ENCODE measurements around the gene KCNK1. TPM values are rescaled to one million over a fixed set of nuclear protein-coding genes. Genes with fewer than 3 reads are reported as not detected.

Gene KCNK1
- total RNA-seq: under 1 TPM in 1 of 2 experiments, not detected in 1; 0.18 TPM

- DNase-seq (no peak), ATAC-seq (no peak)
- no peaks in the 10 kb centered on the region for H3K9me3 Mint-ChIP-seq (ENCODE audit: insufficient read depth)
- ChIA-PET POLR2A (no interaction called here), CTCF (no interaction called here)
- H3K27me3 Mint-ChIP-seq (ENCODE audit: low read depth): peaks cover 48% of the 10 kb centered on the region
- H3K36me3 Mint-ChIP-seq (ENCODE audit: low read depth): no peaks in the 10 kb centered on the region
- H3K4me1 Mint-ChIP-seq (ENCODE audit: low read depth): peaks cover 4% of the 10 kb centered on the region
- H3K4me3 Mint-ChIP-seq: no peak within 1 kb of the TSS
- H3K27ac Mint-ChIP-seq: no peak within 1 kb of the TSS
Observed at GRCh38 chr1:233613252-233614172, at the start of gene KCNK1. Gene KCNK1 (plus strand): TSS chr1:233614106. CDS start chr1:233614172, 66 bp downstream.

DNA sequence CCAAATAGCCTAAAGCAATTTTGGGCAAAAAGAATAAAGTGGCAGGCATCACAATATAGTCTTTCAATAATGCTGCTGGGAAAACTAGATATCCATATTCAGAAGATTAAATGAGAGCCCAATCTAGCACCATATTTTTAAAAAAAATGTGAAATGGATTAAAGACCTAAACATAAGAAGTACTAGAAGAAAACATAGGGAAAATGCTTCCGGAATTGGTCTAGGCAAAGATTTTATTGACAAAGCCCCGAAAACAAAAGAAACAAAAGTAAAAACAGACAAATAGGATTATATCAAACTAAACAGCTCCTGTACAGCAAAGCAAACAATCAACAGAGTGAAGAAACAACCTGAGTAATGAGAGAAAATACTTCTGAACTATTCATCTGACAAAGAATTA is 48.6 kb upstream of the KCNK1 start:
- H3K4me3 Mint-ChIP-seq: no peak overlapping the region
- H3K36me3 Mint-ChIP-seq (ENCODE audit: low read depth): no peaks in the 10 kb centered on the region
- H3K4me1 Mint-ChIP-seq (ENCODE audit: low read depth): no peaks in the 10 kb centered on the region
- ATAC-seq: no peak
- ChIA-PET CTCF (no interaction called here), POLR2A (no interaction called here)
- no peak overlapping the region for H3K27ac Mint-ChIP-seq
- H3K27me3 Mint-ChIP-seq (ENCODE audit: low read depth): no peaks in the 10 kb centered on the region
- peaks cover 19% of the 10 kb centered on the region for H3K9me3 Mint-ChIP-seq (ENCODE audit: insufficient read depth)
- DNase-seq: no peak

- Mint-ChIP-seq H3K9me3 (ENCODE audit: insufficient read depth) (peaks cover 12% of the 10 kb centered on the region), H3K4me1 (ENCODE audit: low read depth) (no peaks in the 10 kb centered on the region), H3K4me3 (no peak overlapping the region), H3K27ac (no peak overlapping the region), H3K27me3 (ENCODE audit: low read depth) (no peaks in the 10 kb centered on the region), H3K36me3 (ENCODE audit: low read depth) (no peaks in the 10 kb centered on the region)
- DNase-seq (no peak), ATAC-seq (no peak)
- ChIA-PET POLR2A (no interaction called here), CTCF (no interaction called here)
Observed at GRCh38 chr1:233566886-233567285, 47.0 kb upstream of the KCNK1 start.

- POLR2A ChIA-PET: no interaction called here
- Mint-ChIP-seq H3K27ac (no peak overlapping the region), H3K36me3 (ENCODE audit: low read depth) (no peaks in the 10 kb centered on the region), H3K4me1 (ENCODE audit: low read depth) (no peaks in the 10 kb centered on the region), H3K27me3 (ENCODE audit: low read depth) (no peaks in the 10 kb centered on the region), H3K4me3 (no peak overlapping the region), H3K9me3 (ENCODE audit: insufficient read depth) (peaks cover under 1% of the 10 kb centered on the region)
- DNase-seq (no peak), ATAC-seq (no peak)
- CTCF ChIA-PET: no interaction called here
Observed at GRCh38 chr1:233569636-233570035, 44.3 kb upstream of the KCNK1 start.

DNA sequence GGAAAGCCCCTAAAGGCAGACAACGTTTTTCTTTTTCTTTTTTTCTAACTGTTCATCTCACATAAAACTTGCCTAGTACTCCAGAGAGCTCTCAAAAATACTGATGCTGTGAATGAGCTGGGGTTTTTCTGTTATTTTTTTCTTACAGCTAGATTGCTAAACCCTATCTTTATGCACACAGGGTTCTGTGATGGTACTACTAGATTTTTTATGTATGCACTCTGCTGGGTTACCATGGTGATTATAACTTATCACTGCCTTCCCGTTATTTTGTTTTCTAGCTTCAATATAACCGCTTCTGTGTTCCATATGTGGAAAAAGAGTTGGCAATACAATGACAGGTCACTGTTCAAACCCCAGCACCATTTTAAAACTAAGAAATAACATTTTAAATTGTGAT is 43.7 kb upstream of the KCNK1 start:
- Mint-ChIP-seq H3K27ac (no peak overlapping the region), H3K36me3 (ENCODE audit: low read depth) (no peaks in the 10 kb centered on the region), H3K9me3 (ENCODE audit: insufficient read depth) (no peaks in the 10 kb centered on the region), H3K4me1 (ENCODE audit: low read depth) (no peaks in the 10 kb centered on the region), H3K4me3 (no peak overlapping the region), H3K27me3 (ENCODE audit: low read depth) (no peaks in the 10 kb centered on the region)
- POLR2A ChIA-PET: no interaction called here
- CTCF ChIA-PET: no interaction called here
- DNase-seq (no peak), ATAC-seq (no peak)

- CTCF ChIA-PET: no interaction called here
- Mint-ChIP-seq H3K4me3 (no peak overlapping the region), H3K27me3 (ENCODE audit: low read depth) (no peaks in the 10 kb centered on the region), H3K9me3 (ENCODE audit: insufficient read depth) (no peaks in the 10 kb centered on the region), H3K36me3 (ENCODE audit: low read depth) (no peaks in the 10 kb centered on the region), H3K27ac (no peak overlapping the region), H3K4me1 (ENCODE audit: low read depth) (no peaks in the 10 kb centered on the region)
- ATAC-seq: no peak
- no peak for DNase-seq
- POLR2A ChIA-PET: no interaction called here
Observed at GRCh38 chr1:233570706-233571105, 43.2 kb upstream of the KCNK1 start.

DNA sequence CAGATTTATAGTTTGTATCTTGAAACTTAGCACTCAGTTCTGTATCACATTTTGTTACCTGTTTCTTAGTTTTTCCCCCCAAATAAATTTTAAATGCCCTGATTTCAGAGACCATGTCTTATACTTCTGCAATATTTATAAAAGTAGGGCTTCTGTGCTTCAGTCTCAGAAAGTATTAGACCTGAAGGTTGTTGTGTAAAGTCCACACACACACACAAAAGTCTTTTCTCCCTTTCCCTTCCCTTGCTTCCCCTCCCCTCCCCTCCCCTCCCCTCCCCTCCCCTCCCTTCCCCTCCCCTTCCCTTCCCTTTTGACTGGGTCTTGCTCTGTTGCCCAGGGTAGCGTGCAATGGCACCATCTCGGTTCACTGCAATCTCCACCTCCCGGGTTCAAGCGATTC is 41.0 kb upstream of the KCNK1 start:
- no peaks in the 10 kb centered on the region for H3K4me1 Mint-ChIP-seq (ENCODE audit: low read depth)
- H3K27me3 Mint-ChIP-seq (ENCODE audit: low read depth): no peaks in the 10 kb centered on the region
- no peak overlapping the region for H3K27ac Mint-ChIP-seq
- no peak overlapping the region for H3K4me3 Mint-ChIP-seq
- H3K9me3 Mint-ChIP-seq (ENCODE audit: insufficient read depth): no peaks in the 10 kb centered on the region
- ChIA-PET CTCF (no interaction called here), POLR2A (no interaction called here)
- ATAC-seq: no peak
- DNase-seq: no peak
- no peaks in the 10 kb centered on the region for H3K36me3 Mint-ChIP-seq (ENCODE audit: low read depth)

- H3K27ac Mint-ChIP-seq: no peak overlapping the region
- POLR2A ChIA-PET: no interaction called here
- no peaks in the 10 kb centered on the region for H3K4me1 Mint-ChIP-seq (ENCODE audit: low read depth)
- no peaks in the 10 kb centered on the region for H3K36me3 Mint-ChIP-seq (ENCODE audit: low read depth)
- no peak overlapping the region for H3K4me3 Mint-ChIP-seq
- H3K9me3 Mint-ChIP-seq (ENCODE audit: insufficient read depth): no peaks in the 10 kb centered on the region
- DNase-seq (no peak), ATAC-seq (no peak)
- CTCF ChIA-PET: no interaction called here
- no peaks in the 10 kb centered on the region for H3K27me3 Mint-ChIP-seq (ENCODE audit: low read depth)
Observed at GRCh38 chr1:233575450-233575849, 38.5 kb upstream of the KCNK1 start.

- no peaks in the 10 kb centered on the region for H3K9me3 Mint-ChIP-seq (ENCODE audit: insufficient read depth)
- H3K36me3 Mint-ChIP-seq (ENCODE audit: low read depth): no peaks in the 10 kb centered on the region
- H3K27me3 Mint-ChIP-seq (ENCODE audit: low read depth): peaks cover 2% of the 10 kb centered on the region
- ChIA-PET CTCF (no interaction called here), POLR2A (no interaction called here)
- DNase-seq (no peak), ATAC-seq (no peak)
- no peaks in the 10 kb centered on the region for H3K4me1 Mint-ChIP-seq (ENCODE audit: low read depth)
- no peak overlapping the region for H3K27ac Mint-ChIP-seq
- H3K4me3 Mint-ChIP-seq: no peak overlapping the region
Observed at GRCh38 chr1:233582439-233582838, 31.5 kb upstream of the KCNK1 start.

DNA sequence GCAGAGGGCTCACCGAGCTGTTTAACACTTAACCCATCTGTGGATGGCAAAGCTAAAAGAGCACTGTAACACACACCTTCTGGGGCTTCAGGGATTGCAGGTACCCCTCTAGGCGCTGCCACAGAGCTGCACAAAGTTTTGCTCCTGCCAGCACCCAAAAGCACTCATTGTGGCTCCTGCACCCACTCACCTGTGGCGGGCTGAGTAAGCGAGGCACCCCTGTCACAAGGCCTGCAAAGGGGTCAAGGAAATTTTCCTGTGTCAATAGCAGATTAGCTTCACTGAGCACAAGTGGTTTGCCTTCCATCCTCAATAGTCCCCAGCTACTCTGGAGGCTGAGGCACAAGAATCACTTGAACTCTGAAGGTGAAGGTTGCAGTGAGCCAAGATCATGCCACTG is 29.5 kb upstream of the KCNK1 start:
- Mint-ChIP-seq H3K27me3 (ENCODE audit: low read depth) (peaks cover 9% of the 10 kb centered on the region), H3K4me1 (ENCODE audit: low read depth) (no peaks in the 10 kb centered on the region), H3K4me3 (no peak overlapping the region), H3K9me3 (ENCODE audit: insufficient read depth) (no peaks in the 10 kb centered on the region), H3K36me3 (ENCODE audit: low read depth) (no peaks in the 10 kb centered on the region), H3K27ac (no peak overlapping the region)
- ChIA-PET POLR2A (no interaction called here), CTCF (no interaction called here)
- no peak for DNase-seq
- no peak for ATAC-seq

DNA sequence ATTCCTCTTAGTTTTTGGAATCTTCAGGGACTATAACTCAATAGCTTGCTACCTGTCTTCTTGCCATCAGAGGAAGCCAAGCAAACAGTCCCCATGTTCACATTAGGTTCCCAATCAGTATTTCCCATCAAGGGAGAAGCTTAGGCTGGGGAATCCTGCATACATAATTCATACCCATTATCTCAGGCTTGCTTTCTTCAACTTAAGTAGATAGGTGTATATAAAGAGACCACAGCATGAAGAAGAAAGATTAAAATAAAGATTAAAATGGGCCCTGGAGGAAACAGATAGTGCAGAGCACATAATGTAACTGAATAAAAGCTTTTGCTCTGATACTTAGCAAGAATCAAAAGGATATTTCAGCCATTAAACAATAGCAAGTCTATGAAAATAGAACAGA is 29.0 kb upstream of the KCNK1 start:
- DNase-seq (no peak), ATAC-seq (no peak)
- H3K27ac Mint-ChIP-seq: no peak overlapping the region
- no peaks in the 10 kb centered on the region for H3K4me1 Mint-ChIP-seq (ENCODE audit: low read depth)
- H3K4me3 Mint-ChIP-seq: no peak overlapping the region
- no peaks in the 10 kb centered on the region for H3K9me3 Mint-ChIP-seq (ENCODE audit: insufficient read depth)
- POLR2A ChIA-PET: no interaction called here
- CTCF ChIA-PET: no interaction called here
- peaks cover 9% of the 10 kb centered on the region for H3K27me3 Mint-ChIP-seq (ENCODE audit: low read depth)
- no peaks in the 10 kb centered on the region for H3K36me3 Mint-ChIP-seq (ENCODE audit: low read depth)

DNA sequence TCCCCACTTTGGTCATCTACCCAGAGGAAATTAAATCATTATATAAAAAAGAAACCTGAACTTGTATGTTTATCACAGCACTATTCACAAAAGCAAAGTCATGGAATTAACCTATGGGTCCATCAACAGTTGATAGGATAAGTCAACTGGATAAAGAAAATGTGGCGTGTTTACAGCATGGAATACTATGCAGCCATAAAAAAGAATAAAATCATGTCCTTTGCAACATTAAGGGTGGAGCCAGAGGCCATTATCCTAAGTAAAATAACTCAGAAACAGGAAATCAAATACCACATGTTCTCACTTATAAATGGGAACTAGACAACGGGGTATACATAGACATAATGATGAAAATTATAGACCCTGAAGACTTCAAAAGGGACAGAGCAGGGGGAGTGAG is 27.6 kb upstream of the KCNK1 start:
- Mint-ChIP-seq H3K27ac (no peak overlapping the region), H3K36me3 (ENCODE audit: low read depth) (no peaks in the 10 kb centered on the region), H3K4me1 (ENCODE audit: low read depth) (no peaks in the 10 kb centered on the region), H3K4me3 (no peak overlapping the region), H3K9me3 (ENCODE audit: insufficient read depth) (no peaks in the 10 kb centered on the region), H3K27me3 (ENCODE audit: low read depth) (peaks cover 9% of the 10 kb centered on the region)
- ChIA-PET POLR2A (no interaction called here), CTCF (no interaction called here)
- ATAC-seq (no peak), DNase-seq (no peak)

- H3K36me3 Mint-ChIP-seq (ENCODE audit: low read depth): no peaks in the 10 kb centered on the region
- no peak overlapping the region for H3K4me3 Mint-ChIP-seq
- ATAC-seq (no peak), DNase-seq (no peak)
- peaks cover 9% of the 10 kb centered on the region for H3K27me3 Mint-ChIP-seq (ENCODE audit: low read depth)
- ChIA-PET CTCF (no interaction called here), POLR2A (no interaction called here)
- H3K27ac Mint-ChIP-seq: no peak overlapping the region
- no peaks in the 10 kb centered on the region for H3K4me1 Mint-ChIP-seq (ENCODE audit: low read depth)
- H3K9me3 Mint-ChIP-seq (ENCODE audit: insufficient read depth): no peaks in the 10 kb centered on the region
Observed at GRCh38 chr1:233587196-233587595, 26.7 kb upstream of the KCNK1 start.
